Subcutaneous abdominal adipose tissue (tissue), 5 donors: Measurements from ENCODE around the gene DDAH2.

Experiments
- H3K27ac ChIP-seq: one replicate; pipeline ENCODE4 v1.7.0; 2013; ENCODE audit warnings: low read depth, mild to moderate bottlenecking, inconsistent platforms, low read length, moderate library complexity
- H3K27me3 ChIP-seq, 5 donors: one replicate each; pipeline ENCODE4 v1.7.0; 2013; ENCODE audit warnings: low read length in 5 of 5, inconsistent platforms in 1 of 5; ENCODE audit not compliant: control insufficient read depth in 5 of 5, insufficient read depth in 4 of 5
- H3K36me3 ChIP-seq, 5 donors: one replicate each; pipeline ENCODE4 v1.7.0; 2013; ENCODE audit warnings: low read length in 5 of 5; ENCODE audit not compliant: control insufficient read depth in 5 of 5, insufficient read depth in 5 of 5
- H3K4me1 ChIP-seq, 5 donors: one replicate each; pipeline ENCODE4 v1.7.0; 2013; ENCODE audit warnings: low read length in 5 of 5, mild to moderate bottlenecking in 3 of 5, moderate library complexity in 1 of 5; ENCODE audit not compliant: control insufficient read depth in 5 of 5, insufficient read depth in 5 of 5
- H3K4me3 ChIP-seq, 5 donors: one replicate each; pipeline ENCODE4 v1.7.0; 2013; ENCODE audit warnings: low read length in 5 of 5, low read depth in 1 of 5
- H3K9ac ChIP-seq, 5 donors: one replicate each; pipeline ENCODE4 v1.7.0; 2013; ENCODE audit warnings: low read length in 5 of 5, mild to moderate bottlenecking in 4 of 5, moderate library complexity in 3 of 5
- H3K9me3 ChIP-seq, 5 donors: one replicate each; pipeline ENCODE4 v1.7.0; 2013; ENCODE audit warnings: low read length in 5 of 5; ENCODE audit not compliant: control insufficient read depth in 5 of 5
- donor health status: healthy.
- donor health status: healthy.
- donor health status: healthy.
- donor health status: healthy.
- donor health status: healthy.

DDAH2 gene

GRCh38 chr6:31769684-31770371 is 40.7 kb upstream of the DDAH2 start:
- H3K9me3 ChIP-seq, result no peaks in the 10 kb centered on the region
- no peak overlapping the region for H3K9ac ChIP-seq
- H3K27ac ChIP-seq, result no peak overlapping the region
- H3K36me3 ChIP-seq, result no peaks in the 10 kb centered on the region
- H3K4me1 ChIP-seq, result peaks cover 2 to 30% (median 15%) of the 10 kb centered on the region in 5 donors
- H3K27me3 ChIP-seq, result no peaks in the 10 kb centered on the region
- no peak overlapping the region for H3K4me3 ChIP-seq

DNA sequence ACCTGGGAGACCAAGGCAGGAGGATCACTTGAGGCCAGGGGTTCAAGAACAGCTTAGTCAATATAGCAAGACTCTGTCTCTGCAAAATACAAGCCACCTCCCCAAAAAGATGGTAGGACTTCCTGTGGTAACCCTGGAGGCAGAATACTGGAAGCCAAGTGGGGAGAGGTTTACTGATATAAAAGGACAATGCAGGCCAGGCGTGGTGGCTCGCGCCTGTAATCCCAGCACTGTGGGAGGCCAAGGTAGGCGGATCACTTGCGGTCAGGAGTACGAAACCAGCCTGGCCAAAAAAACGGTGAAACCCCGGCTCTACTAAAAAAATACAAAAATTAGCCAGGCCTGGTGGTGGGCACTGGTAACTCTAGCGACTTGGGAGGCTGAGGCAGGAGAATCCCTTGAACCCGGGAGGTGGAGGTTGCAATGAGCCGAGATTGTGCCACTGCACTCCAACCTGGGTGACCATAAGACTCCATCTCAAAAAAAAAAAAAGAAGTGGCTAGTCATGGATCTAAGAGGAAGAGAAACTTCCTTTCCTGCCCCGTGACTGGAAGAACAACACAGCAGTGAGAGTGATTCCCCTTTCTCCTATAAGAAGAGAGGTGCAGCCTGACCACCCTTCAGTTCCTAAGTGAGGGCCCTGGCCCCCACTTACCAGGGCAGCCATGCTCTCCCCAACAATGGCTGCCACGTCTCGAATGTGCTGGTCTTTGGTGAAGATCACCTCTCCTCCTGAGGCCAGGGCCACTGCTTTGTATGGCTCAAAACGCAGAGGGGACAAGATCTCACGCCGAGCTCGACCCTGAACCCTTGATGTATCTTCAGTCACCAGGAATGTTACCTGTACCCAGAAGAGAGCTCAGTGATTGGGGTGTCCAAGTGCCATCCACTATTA is 39.5 kb upstream of the DDAH2 start:
- Histone ChIP-seq H3K9ac (no peak overlapping the region), H3K9me3 (no peaks in the 10 kb centered on the region), H3K36me3 (no peaks in the 10 kb centered on the region), H3K4me3 (no peak overlapping the region), H3K27me3 (no peaks in the 10 kb centered on the region), H3K4me1 (peaks cover 2 to 30% (median 15%) of the 10 kb centered on the region in 5 donors), H3K27ac (no peak overlapping the region)

GRCh38 chr6:31767096-31767645 is 38.1 kb upstream of the DDAH2 start:
- H3K4me3 ChIP-seq, result no peak overlapping the region
- no peak overlapping the region for H3K27ac ChIP-seq
- H3K9me3 ChIP-seq, result no peaks in the 10 kb centered on the region
- no peak overlapping the region for H3K9ac ChIP-seq
- peaks cover 0 to under 1% (median 0%) of the 10 kb centered on the region in 5 donors for H3K36me3 ChIP-seq
- H3K27me3 ChIP-seq, result no peaks in the 10 kb centered on the region
- peaks cover 4 to 33% (median 15%) of the 10 kb centered on the region in 5 donors for H3K4me1 ChIP-seq

DNA sequence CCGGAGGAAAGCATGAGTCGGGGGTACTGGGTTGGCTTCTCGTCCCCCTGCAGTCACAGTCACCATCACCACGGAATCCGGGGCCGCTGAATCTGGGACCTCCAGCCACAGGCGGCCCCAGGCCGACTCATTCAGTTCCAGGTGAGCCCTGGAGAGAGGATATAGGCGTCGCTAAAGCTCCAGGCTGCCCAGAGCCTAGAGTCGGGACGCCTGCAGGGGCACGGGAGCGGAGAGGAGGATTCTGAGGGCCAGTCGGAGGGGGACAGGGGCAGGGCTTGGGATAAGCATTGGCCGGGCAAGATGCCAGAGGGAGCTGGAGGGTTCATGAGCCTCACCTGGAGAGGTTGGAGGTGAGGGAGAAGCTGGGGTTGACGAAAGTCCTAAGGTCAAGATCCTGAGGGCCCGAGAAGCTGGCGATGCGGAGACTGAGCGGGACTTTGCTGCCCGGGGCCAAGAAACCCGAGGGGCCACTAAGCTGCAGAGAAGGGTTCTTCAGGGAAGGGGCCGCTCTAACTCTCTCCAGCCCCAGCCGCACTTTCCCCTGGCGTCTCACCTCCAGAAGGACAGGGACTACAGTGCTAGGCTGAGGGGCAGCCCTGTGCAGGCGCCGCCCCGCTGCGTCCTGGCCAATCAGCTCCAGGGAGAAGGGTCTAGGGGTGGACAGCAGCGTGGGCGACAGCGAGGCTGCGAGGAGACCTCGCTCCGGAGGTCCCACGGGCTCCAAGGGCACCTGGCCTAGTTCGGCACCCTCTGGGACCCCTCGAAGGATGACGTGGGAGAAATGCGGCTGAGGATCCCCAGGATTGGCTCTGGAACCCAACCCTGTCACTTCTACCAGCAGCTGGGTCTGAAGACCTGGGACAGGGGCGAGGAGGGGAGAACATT is 37.1 kb upstream of the DDAH2 start:
- Histone ChIP-seq H3K9me3 (no peaks in the 10 kb centered on the region), H3K27me3 (no peaks in the 10 kb centered on the region), H3K36me3 (peaks cover 0 to 10% (median 3%) of the 10 kb centered on the region in 5 donors), H3K4me3 (peak overlapping the region; percentile 31 to 58 (median 40)), H3K4me1 (peaks cover 4 to 33% (median 15%) of the 10 kb centered on the region in 5 donors), H3K27ac (no peak overlapping the region), H3K9ac (peak overlapping the region in 2 of 5 donors; percentile 47 to 52)

GRCh38 chr6:31765559-31765909 is 36.4 kb upstream of the DDAH2 start:
- Histone ChIP-seq H3K27ac (no peak overlapping the region), H3K4me3 (no peak overlapping the region)

GRCh38 chr6:31764198-31764597 is 35.1 kb upstream of the DDAH2 start:
- Histone ChIP-seq H3K4me1 (peaks cover 4 to 24% (median 13%) of the 10 kb centered on the region in 5 donors), H3K36me3 (peaks cover 3 to 29% (median 12%) of the 10 kb centered on the region in 5 donors), H3K4me3 (no peak overlapping the region), H3K27me3 (no peaks in the 10 kb centered on the region), H3K9ac (no peak overlapping the region), H3K27ac (no peak overlapping the region), H3K9me3 (no peaks in the 10 kb centered on the region)

More at GRCh38 chr6:31765559-31765909, 36.4 kb upstream of the DDAH2 start:
- Histone ChIP-seq H3K4me1 (peaks cover 4 to 33% (median 15%) of the 10 kb centered on the region in 5 donors), H3K27me3 (no peaks in the 10 kb centered on the region), H3K9me3 (no peaks in the 10 kb centered on the region), H3K36me3 (peaks cover 1 to 16% (median 4%) of the 10 kb centered on the region in 5 donors), H3K9ac (no peak overlapping the region)

GRCh38 chr6:31763619-31763940 is 34.5 kb upstream of the DDAH2 start:
- no peaks in the 10 kb centered on the region for H3K9me3 ChIP-seq
- no peak overlapping the region for H3K27ac ChIP-seq
- H3K27me3 ChIP-seq, result no peaks in the 10 kb centered on the region
- H3K4me1 ChIP-seq, result peaks cover 4 to 24% (median 13%) of the 10 kb centered on the region in 5 donors
- peaks cover 3 to 35% (median 12%) of the 10 kb centered on the region in 5 donors for H3K36me3 ChIP-seq
- H3K9ac ChIP-seq, result no peak overlapping the region
- no peak overlapping the region for H3K4me3 ChIP-seq

DNA sequence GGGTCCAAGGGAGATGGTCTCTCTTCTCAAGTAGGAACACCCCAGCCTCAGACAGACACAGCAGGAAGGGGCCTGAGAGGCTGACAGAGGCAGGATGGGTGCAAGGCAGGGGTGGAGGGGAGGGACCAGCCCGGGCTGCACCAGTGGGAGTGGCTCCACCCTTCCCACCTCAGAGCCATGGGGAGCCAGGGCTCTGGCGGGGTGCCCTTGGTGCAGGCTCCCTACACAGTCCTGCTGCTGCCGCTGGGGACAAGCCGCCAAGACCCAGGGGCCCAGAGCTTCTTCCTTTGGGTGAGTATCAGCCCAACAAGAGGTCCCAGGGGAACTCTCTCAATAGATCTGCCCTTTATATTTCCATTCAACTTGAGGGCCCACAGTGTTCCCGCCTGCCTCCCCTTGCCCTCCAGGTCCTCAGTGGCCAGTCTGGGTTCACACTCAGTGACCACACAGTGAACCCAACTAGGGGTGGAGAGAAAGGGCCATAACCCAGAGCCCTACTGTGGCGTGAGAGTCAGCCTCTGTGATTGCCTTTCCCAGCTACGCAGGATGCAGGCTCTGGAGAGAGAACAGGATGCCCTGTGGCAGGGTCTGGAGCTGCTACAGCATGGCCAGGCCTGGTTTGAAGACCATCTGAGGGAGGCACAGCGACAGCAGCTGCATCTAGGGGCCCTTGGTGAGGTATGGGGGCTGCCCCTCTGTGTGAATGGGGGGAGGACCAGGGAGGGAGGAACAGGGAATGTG is 33.9 kb upstream of the DDAH2 start:
- Histone ChIP-seq H3K27ac (no peak overlapping the region), H3K9ac (no peak overlapping the region), H3K4me1 (peaks cover 4 to 21% (median 13%) of the 10 kb centered on the region in 5 donors), H3K36me3 (peaks cover 3 to 37% (median 12%) of the 10 kb centered on the region in 5 donors), H3K9me3 (no peaks in the 10 kb centered on the region), H3K27me3 (no peaks in the 10 kb centered on the region), H3K4me3 (no peak overlapping the region)

DNA sequence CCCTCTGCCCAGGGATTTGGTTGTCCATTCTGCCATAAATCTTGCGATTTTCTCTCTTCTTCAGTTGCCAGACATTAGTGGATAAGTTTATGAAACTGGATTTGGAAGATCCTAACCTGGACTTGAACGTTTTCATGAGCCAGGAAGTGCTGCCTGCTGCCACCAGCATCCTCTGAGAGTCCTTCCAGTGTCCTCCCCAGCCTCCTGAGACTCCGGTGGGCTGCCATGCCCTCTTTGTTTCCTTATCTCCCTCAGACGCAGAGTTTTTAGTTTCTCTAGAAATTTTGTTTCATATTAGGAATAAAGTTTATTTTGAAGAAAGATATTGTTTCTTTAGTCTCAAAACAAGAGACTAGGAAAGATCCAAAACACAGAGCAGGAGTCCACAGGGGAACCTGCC is 33.3 kb upstream of the DDAH2 start, which contains the start of gene SAPCD1:
SAPCD1 (plus strand) TSS at position 301 of the 400 bp plus-strand sequence. CDS start 399 bp downstream, outside the sequence.
- H3K36me3 ChIP-seq, result peaks cover 3 to 37% (median 12%) of the 10 kb centered on the region in 5 donors
- H3K9ac ChIP-seq, result no peak within 1 kb of the TSS
- H3K9me3 ChIP-seq, result no peaks in the 10 kb centered on the region
- H3K27ac ChIP-seq, result no peak within 1 kb of the TSS
- peaks cover 4 to 21% (median 13%) of the 10 kb centered on the region in 5 donors for H3K4me1 ChIP-seq
- H3K27me3 ChIP-seq, result no peaks in the 10 kb centered on the region
- no peak within 1 kb of the TSS for H3K4me3 ChIP-seq
